SHP77 treated with DMSO at 0.1 percent for 48 hours (cell line): Measurements from ENCODE around the gene MAP1B.

ENCODE experiments used
- DNase-seq: peaks from one replicate; lab custom pipeline; 2025; lab: John Stamatoyannopoulos, UW

MAP1B gene

DNA sequence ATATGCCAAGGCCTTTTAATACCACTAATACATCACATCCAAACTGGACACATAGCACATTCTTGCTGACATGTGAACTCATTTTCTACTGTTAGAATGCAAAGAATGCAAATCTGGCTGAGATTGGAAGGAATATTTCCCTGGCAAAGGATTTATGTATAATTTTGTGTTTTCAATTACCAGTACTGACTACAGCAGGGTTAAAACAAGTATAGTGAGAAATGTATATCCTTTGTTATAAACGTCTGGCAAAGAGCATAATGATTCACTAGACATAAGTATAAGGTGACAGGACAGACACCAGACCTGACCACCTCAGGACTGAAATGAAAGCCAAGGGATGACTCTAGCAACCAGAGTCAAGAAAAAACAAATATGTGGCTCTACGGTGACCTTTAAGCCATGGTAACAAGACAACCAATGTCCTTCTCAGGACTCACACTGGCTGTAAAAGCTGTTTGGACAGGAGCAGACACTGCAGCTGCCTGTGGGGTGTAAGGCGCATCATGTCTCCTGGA lies 117.7 kb downstream of the MAP1B start:
- DNase-seq = no peak

DNA sequence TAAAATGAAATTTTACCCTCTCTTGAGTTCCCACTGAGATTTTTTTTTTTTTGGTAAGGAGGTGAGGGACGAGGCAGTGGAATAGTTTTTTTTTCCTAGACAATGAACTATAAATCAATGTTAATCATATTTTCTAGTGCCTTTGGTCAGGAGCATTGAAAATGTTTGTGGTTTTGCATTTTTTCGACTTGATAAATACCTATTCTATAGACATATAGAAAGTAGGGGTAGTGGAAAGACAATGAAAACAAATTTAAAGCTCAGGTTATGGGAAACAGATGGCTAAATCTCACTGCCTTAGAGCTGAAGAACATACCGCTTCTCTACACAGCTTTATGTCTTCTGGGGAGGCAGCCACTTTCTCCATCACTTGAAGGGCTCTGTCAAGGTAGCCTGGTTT lies 118.5 kb downstream of the MAP1B start:
- no peak for DNase-seq

DNA sequence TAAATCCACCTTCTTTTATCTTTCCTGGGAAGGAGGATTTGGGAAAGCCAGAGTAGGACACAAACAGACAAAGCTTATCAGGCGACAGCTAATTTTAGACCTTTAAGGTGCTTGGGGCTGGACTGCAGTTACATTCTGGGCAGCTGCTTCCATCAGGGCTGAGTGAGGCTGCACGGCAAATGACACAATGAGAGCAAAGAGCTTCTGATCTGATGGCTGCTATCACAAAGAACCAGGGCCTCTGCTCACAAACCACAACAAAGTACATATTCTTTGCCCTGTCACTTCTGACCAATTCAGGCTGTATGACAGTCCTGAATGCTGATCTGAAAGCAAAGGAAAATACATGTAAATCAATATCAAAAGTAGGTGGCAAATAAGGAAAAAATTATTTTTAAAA lies 119.7 kb downstream of the MAP1B start:
- no peak for DNase-seq

DNA sequence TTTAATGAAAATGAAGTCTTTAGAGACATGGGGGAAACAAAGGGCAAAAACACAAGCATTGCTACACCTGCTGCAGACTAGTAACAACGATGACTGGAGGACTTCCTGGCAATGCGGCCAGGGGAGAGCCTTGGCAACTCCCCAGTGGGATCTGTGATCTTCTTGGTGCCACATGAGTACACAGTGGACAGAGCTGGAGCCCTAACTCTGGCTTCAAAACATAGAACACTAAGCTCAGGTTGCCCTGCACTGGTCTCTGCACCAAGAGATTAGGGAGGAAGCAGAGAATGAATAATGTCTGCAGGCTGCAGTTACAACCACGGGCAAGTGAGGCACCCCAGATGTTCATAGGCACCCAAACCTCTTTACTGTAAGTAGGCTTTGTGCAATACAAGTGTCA lies 121.7 kb downstream of the MAP1B start:
- DNase-seq = no peak

DNA sequence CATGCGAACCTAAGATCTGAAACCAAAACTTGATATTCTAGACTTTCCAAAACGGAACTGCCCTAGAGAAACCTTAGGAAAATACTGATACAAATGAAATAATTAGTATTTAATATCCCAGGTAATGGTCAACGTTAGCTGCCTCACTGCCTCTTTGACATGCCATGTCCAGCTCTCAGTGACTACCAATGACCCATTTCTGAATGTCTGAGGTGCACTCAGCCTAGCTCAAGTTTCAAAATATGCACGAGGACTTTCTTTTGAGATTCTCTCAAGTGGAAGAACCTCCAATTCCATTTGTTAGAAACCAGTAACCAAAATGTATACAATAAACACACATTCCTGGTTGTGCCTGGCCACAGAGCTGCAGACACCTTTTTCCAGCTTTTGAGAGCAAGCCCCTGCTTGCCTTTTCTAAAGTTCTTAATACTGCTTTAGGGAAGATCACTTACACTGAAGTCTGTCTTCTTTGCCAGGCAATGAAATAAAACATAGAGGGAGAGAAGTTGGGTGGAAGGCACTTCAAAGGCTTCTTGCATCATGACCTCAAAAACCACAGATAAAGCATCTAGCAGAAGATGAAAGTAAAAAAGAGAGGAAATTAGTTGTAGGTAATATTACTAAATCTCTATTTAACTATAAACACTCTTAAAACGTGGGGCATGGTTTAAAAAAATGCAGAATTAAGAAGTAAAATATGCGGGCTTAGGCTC lies 124.9 kb downstream of the MAP1B start:
- DNase-seq = no peak

DNA sequence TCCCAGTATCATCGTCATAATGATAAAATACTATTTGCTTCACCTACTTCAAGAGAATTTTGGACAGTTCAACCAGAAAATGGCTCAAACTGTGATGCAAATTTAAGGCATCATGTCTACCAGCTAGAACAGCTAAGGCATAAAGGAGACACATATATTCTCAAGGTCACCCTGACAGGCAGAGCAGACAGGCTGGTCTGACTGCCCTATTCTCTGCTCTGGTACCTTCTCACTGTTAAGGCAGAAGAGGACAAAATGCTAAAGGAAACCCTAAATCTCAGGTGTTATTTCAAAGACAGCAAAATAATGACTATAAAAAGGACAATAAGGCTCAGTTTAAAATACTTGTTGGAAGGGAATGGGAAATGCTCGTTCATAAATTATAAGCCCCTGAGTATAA lies 125.6 kb downstream of the MAP1B start:
- no peak for DNase-seq

DNA sequence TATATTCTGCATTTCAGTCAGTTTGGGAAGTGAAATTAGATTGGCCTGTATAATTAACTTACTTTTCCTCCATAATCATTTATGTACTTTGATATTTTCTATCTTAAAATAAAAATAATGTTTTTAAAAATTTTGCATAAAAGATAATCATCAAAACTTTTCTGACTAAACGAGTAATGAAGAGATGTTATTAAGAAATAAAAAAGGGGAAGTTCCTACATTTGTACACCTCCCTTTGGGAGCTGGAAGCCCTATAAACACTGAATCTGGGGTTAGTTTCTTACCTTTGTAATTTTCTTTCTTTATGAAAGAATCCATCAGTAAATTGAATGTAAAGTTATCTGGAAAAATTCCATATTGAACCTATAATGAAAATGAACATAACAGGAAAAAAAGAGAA lies 126.6 kb downstream of the MAP1B start:
- no peak for DNase-seq

DNA sequence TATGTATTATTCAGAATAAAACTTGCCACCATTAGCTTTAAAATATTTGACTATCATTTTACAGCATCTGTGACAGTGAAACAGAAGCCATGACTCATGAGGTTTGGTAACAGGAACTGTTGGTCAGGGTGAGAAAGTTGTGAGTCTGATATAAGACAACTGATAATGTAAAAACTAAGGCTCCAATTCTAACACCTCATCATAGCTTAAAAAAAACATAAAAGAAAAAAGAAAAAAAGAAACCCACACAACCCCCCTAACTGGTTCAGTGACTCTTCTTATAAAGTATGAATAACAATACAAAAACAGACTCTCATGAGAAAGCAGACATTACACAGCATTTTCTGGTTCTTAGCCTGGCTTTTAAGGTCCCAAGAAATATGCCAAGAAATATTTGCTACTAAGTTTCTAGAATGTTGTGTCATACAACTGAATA lies 127.0 kb downstream of the MAP1B start:
- no peak for DNase-seq

DNA sequence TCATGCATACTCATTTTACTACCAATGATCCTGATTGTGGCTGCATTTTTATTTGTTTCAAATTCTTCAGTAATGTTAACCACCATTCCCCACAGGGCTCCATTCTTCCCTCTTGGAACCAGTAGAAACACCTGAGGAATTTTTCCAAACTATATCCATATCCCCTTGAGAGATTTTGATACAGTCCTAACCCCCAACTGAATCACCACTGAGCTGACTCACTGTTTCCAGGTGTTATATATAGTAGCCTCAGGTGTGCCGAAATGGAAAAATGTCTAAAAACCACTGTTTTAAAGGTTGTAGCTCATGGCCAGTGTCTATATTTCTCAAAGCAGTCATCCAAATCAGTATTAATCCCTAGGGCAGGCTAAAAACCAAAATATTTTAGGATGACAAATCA lies 127.6 kb downstream of the MAP1B start:
- DNase-seq = no peak

DNA sequence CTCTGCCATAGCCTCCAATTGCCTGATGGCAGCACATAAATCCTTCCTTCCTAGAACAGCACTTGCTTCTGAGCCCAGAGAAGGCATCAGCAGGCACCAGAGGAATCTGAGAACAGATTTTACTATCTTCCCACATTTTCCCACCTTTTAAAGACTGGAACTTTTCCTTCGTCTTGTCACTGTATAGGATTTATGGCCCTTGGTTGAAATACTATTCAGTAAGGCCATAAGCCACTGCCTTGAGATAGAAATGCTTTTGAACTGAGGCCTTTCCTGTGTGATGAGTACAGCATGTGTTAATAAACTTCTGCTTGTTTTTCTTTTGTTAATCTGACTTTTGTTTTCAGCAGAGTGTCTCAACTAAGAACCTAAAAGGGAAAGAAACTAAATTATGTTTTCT lies 128.4 kb downstream of the MAP1B start:
- no peak for DNase-seq

DNA sequence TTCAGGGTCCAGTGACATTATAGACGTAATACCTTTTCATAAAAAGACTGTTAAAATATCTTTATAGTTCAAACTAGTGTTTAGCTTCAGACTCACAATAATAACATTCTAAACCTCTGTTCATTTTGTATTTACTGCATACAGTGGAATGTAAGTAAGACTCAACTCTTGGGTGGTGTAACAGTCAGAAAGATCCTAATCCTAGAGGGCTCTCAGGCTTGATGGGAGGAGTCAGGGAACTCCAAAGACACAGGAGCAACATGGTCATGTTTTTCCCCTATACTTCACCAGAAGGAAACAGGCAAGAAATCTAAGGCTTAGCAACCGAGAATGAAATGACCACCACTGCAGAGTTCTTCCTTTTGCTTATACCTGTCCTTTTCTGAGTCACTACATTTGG lies 130.1 kb downstream of the MAP1B start:
- no peak for DNase-seq

DNA sequence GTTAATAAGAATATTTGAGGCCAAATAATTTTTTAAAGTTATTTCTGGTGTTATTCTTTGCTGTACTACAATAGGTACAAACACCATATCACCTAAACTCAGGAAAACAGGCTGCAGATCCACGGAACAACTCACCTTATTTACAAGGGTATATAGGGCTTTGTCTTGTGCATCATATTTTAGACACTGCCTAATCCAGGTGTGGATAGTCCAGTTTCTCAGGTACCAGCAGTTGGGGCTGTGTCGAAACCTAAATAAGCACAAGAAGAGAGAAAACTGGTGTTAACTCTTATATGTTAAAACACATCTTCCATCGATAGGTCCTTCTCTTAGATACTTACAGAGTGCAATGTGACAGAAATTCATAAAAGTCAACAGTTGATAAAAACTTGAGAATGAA lies 130.6 kb downstream of the MAP1B start:
- no peak for DNase-seq

DNA sequence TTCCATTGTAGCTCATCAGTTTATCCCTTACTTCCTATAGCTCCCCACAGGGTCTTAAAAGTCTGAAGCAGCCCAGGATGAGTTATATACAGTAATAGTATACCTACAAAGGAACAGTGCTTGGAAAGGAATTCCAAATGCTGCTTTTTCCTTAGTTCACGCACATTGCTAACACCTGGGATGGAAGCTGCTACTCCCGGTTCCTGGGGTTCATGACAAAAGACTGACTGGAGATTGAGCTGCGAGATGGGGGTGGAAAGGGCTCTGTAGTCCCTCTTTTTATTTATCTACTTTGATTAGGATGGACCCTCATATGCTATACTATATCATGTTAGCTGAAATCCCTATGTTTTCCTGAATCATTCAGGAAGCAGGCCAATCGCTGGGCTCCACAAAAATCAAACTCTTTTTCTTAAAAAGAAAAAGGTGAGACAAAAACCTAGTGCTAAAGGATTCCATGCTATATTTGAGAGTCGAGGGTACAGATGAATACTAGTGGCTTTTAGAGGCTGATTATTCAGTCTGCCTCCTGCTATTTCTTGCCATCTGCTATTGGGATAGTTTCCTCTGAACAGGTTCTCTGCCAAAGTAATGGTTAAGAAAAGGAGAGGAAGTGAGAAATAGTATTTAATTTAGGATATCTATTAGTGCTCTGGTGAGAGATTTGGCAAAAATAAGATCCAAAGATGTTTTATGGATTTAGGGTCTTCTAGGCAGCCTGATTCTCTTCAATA lies 131.6 kb downstream of the MAP1B start:
- no peak for DNase-seq

DNA sequence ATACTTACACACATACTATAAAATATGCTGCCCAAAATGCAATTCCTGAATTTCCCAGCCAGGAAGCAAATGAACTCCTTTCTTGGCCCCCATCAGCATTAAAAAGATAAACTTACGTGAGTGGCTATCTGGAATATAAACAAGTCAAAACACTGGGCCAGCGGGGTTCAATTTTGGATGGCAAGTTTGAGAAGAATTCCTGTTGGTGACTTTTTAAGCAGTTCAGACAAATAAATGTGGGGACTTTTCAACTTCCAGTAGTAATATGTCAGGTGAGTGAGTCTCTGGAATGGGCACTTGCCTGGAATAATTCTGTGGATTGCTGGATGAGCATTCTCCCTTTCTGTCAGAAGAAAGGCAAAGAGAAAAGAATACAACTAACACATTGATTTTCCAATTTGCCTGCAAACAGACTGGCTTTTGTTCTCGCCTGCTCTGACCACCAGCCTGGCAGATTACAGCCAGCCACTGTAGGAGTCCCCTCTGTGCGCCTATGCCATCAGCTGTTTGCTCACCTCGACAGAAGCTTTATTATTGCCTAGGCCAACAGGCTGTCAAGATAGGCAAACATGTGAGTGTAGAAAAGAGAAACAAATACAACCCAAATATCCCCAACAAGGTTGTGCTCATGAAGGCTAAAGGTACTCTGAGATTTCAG lies 134.2 kb downstream of the MAP1B start:
- no peak for DNase-seq

DNA sequence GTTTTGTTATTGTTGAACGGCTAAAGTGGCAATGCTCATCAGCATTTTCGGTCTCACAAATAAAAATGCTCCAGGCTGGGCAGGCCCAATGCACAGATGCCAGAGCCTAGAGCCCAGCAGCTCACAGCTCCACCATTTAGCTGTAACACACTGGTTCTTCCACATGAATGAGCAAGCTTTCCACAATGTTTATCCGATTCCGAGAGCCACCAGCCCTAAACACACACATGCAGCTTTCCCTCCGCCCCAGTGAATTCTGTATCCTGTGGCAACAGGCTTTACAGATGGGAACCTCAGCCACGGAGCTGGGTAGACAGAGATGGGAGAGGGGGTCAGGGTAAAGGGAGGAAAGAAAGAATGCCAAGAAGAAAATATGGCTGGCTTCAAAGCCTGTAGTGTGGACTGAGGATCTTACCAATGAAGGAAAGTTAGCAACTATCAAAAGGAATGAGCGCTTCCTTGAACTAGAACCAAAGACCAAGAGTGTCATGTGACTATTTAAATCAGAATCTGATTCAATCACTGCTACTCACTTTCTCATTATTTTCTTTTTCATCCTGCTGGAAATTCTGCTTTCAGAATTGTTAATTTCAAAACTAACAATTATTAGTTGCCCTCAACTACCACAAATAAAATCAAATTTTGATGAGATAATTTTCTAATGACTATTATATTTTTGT lies 135.7 kb downstream of the MAP1B start:
- no peak for DNase-seq

DNA sequence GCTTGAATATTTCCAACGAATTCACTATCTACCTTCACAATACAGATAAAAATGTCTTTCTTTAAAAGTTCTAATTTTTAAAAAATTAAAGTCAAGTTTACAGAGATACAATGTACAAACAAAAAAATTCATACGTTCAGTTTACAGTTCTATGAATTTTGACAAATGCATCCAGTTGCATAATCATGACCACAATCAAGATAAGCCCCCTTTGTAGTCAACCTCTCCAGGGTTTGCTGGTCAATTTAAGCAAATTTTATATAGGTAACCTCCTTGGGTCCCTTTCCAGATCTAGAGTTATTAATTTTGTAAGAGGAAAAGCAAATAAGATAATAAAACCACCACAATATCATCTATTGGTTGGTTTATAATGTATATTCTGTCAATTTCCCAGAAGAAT lies 136.4 kb downstream of the MAP1B start:
- no peak for DNase-seq

DNA sequence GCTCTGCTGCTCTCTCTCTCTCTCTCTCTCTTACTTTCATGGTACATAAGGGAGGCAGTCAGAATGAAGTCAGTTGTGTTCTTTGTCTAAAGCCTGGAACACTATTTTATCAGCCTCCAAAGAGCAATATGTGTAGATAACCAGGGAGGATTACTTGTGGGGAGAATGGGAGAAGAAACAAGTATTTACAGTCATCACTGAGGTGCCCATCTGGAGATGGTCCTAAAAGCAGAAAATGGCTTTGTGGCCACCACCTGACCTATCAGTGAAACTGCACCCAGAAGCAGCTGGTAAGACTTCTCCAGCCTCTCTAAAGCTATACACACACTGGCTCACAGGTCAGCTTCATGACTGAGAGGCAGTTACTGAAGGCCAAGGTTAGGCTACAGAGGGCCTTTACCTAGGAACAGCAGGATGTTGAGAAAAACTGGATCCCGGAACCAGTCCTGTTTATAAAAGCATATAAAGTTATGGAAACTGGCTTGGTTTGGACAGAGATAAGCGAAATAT lies 137.6 kb downstream of the MAP1B start:
- peak; percentile 42 for DNase-seq

DNA sequence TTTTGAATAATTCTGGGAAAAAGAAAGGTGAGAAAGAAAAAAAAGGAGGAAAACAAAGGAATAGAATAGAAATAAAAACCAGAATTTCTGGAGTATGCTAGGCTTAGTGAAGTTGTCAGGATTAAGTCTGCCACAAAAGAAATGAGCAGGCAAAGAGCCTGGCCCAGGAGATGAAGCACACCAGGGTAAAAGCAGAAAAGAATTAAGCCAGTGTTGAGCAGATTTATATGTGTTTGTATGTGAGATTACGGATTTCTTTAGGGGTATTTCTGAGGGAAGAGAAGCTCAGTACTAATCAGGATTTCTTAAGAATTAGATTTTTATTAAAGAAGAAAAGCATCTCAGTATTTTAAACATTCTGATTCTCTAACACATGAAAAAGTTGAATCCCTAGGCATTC lies 138.3 kb downstream of the MAP1B start:
- no peak for DNase-seq

DNA sequence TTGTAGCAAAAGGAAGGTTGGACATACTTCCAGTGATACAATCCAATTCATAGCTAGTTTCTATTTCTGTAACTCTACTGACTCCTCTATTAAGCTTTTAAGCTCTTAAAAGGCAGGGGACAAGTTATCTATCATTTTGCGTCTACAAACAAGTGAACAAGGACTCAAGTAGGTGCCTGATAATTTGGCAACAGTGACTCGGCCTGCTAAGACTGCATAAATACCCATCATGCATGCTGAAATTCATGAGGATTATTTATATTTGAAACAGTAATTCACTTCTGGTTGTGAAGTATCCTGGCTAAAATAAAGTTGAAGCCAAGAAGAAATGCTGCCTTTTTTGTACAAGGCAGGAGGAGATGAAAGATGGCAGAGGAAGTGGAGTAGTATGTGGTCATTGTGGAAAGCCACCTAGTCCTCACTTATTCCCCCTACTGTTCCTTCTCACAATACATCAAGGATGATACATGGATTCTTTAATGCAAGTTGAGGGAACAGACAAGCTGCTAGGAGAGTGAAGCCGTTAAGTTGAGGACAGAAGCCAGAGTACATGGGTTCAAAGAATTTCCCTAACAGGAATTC lies 138.8 kb downstream of the MAP1B start:
- DNase-seq = no peak

DNA sequence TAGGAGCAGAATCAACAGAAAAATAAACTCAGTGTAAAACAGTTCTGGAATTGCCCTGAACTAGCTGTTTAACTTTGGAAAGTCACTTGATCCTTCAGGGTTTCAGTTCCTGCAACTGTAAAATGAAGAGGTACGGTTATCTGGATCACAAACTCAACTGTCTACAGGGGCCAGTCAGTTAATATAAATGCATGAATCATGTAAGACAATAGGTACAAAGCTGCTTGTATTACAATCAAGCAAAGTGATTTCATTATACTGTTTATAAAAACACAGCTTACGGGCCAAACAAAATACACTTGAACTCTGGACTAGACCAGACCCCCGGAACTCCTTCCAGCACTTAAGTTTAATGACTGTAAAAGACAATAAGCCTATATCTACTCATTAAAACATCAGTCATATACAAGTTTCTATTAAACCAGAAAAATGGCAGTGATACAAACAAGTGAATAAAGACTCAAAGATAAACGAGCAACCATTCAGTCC lies 139.7 kb downstream of the MAP1B start:
- DNase-seq = no peak

DNA sequence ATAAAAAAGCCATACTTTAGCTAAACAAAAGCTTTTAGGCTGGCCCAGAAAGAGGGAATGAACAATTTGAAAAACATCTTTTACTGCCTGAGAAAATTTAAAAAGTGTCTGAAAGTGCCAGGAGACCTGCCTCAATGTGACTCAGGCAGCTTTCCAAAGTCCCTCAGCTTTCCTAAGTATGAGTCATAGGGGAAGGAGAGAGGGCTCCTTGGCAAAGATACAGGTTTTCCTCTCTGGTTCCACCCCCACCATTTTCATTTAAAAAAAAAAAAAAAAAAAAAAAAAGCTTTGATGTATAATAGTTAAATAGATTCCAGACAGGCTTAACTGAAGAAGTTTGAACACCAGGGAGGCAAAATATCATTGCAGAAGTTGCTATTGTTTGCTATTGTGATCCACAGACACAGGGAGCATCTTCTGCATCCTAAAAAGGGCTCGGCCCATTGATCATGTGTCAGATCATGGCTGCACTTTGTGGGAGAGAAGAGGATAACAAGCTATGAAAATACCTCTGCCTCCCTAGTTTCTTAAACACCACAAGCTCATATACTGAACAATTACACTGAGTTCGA lies 141.2 kb downstream of the MAP1B start:
- no peak for DNase-seq
